WERI-Rb-1 (cell line): Measurements from ENCODE around the gene RAPGEF1.

Source experiments
- DNase-seq: peaks from one replicate; pipeline ENCODE4 v3.0.0-alpha.2; 2020
- H3K27ac ChIP-seq: fragments of 250-450 bp; sonication (Bioruptor Pico); 2 replicates; pipeline ENCODE4 v1.5.1; 2020; ENCODE audit warnings: mild to moderate bottlenecking, moderate library complexity
- H3K27me3 ChIP-seq: fragments of 250-450 bp; sonication (Bioruptor Pico); 2 replicates; pipeline ENCODE4 v1.5.1; 2021; ENCODE audit warnings: mild to moderate bottlenecking, low read depth, moderate library complexity; ENCODE audit not compliant: insufficient read depth, severe bottlenecking
- H3K36me3 ChIP-seq: fragments of 250-450 bp; sonication (Bioruptor Pico); 2 replicates; pipeline ENCODE4 v1.5.1; 2020; ENCODE audit warnings: mild to moderate bottlenecking, moderate library complexity
- H3K4me3 ChIP-seq: 2 replicates; pipeline ENCODE4 v1.5.1; 2011; ENCODE audit warnings: low read depth, mild to moderate bottlenecking, control low read depth, low read length
- H3K9me3 ChIP-seq: fragments of 250-450 bp; sonication (Bioruptor Pico); 2 replicates; pipeline ENCODE4 v1.5.1; 2021; ENCODE audit warnings: mild to moderate bottlenecking, moderate library complexity; ENCODE audit not compliant: severe bottlenecking
- CTCF ChIP-seq: IDR thresholded peaks from 2 replicates; pipeline ENCODE4 v1.5.1; 2011; ENCODE audit warnings: low read depth, mild to moderate bottlenecking, control low read depth, inconsistent platforms, low read length

RAPGEF1 gene

GRCh38 chr9:131739959-131740648 lies at the start of gene RAPGEF1:
Gene RAPGEF1, minus strand, starts transcription at chr9:131740076. Its CDS starts 246 bp downstream, at chr9:131739830.
- Histone ChIP-seq H3K36me3 (peaks cover 8% of the 10 kb centered on the region), H3K27me3 (no peaks in the 10 kb centered on the region), H3K4me3 (peak within 1 kb of the TSS; percentile 74), H3K27ac (peak within 1 kb of the TSS; percentile 36; the same call in 1 of the 2 replicates), H3K9me3 (no peaks in the 10 kb centered on the region)
- DNase-seq = peak; percentile 77
- TF ChIP-seq CTCF = peak; percentile 94

GRCh38 chr9:131788851-131789250 lies 49.0 kb upstream of the RAPGEF1 start:
- peaks cover 7% of the 10 kb centered on the region for H3K9me3 ChIP-seq
- no peaks in the 10 kb centered on the region for H3K27me3 ChIP-seq
- no peak overlapping the region for H3K4me3 ChIP-seq
- no peak for DNase-seq
- no peak for TF ChIP-seq CTCF
- H3K27ac ChIP-seq = no peak overlapping the region
- H3K36me3 ChIP-seq = no peaks in the 10 kb centered on the region

- H3K27ac ChIP-seq = no peak overlapping the region
- no peak overlapping the region for H3K4me3 ChIP-seq
- no peak for TF ChIP-seq CTCF
- DNase-seq = no peak
- no peaks in the 10 kb centered on the region for H3K36me3 ChIP-seq
- H3K27me3 ChIP-seq = no peaks in the 10 kb centered on the region
- peaks cover 13% of the 10 kb centered on the region for H3K9me3 ChIP-seq
These were observed 48.0 kb upstream of the RAPGEF1 start for GRCh38 chr9:131787838-131788237.

- Histone ChIP-seq H3K27me3 (no peaks in the 10 kb centered on the region), H3K36me3 (no peaks in the 10 kb centered on the region), H3K4me3 (no peak overlapping the region), H3K27ac (no peak overlapping the region), H3K9me3 (peaks cover 14% of the 10 kb centered on the region)
- no peak for TF ChIP-seq CTCF
- no peak for DNase-seq
These were observed 45.0 kb upstream of the RAPGEF1 start for GRCh38 chr9:131784748-131785501.

GRCh38 chr9:131781069-131781468 lies 41.2 kb upstream of the RAPGEF1 start:
- Histone ChIP-seq H3K27ac (no peak overlapping the region), H3K36me3 (no peaks in the 10 kb centered on the region), H3K27me3 (no peaks in the 10 kb centered on the region), H3K4me3 (no peak overlapping the region), H3K9me3 (peaks cover 15% of the 10 kb centered on the region)
- no peak for TF ChIP-seq CTCF
- no peak for DNase-seq
